GM19463 (cell line): Measurements from ENCODE around the gene ARHGEF25.
"Not testable (repeated sequence)": the region's sequence is repeated elsewhere in the genome, so short reads cannot be mapped to it uniquely, and the experiment has no call there.

Source experiments
- ATAC-seq: cut with Tn5 transposase; IDR thresholded peaks from one replicate; pipeline ENCODE4 v1.9.1; 2021; ENCODE audit warnings: mild to moderate bottlenecking, moderate library complexity; ENCODE audit not compliant: unreplicated experiment

ARHGEF25 gene

DNA sequence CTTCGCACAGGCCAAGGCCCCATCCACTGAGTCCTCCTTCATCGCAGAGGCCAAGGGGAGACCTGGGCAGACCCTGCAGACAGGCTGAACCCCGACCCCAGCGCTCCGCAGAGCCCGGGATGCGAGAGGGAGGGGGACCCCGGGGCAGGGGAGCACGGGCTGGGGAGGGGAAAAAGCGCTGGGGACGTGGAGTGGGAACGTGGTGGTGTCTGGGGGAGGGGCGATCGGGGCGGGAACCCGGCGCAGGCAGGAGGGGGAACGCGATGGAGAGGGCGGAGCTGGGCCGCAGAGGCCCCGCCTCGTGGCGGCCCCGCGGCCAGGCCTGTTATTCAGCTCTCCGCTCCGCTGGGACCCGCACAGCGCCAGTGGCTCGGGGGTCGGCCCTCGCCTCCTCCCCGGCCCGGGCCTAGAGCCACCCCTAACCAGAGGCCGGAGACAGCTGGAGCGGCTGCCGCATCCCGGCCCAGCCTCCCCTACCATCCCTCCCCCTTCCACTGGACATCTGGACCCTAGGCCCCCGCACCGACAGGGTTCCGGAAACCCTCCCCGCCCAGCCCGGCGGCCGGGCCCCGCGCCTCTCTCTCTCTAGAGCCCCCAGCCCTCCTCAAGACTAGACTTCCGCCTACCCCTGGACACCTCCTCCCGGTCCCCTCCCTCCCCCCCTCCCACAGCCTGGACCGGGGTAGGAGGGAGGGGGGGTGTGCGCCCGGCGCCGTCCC is at the start of gene ARHGEF25:
TSS of gene ARHGEF25 (plus strand) at position 328 of the 719 bp plus-strand sequence. CDS start 460 bp downstream, outside the sequence.
- no peak for ATAC-seq

GRCh38 chr12:57563358-57563757 is 47.9 kb upstream of the ARHGEF25 start:
- no peak for ATAC-seq

GRCh38 chr12:57564178-57564740 is 47.0 kb upstream of the ARHGEF25 start:
- no peak for ATAC-seq

DNA sequence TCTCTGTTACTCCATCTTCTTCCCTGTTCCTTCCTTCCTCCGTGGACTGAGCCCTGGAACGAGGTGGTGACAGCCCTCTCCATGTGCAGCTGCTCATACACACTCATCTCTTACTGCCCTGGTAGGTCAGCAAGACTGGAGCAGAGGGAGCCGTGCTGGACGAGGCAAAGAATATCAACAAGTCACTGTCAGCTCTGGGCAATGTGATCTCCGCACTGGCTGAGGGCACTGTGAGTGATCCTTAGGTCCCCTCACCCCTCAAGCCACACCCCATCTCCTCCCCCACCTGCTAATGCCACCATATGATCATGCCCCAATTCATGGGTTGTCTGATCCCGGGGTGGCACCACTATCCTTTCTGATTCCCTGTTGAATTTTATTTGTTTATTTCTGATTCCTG is 42.4 kb upstream of the ARHGEF25 start:
- no peak for ATAC-seq

GRCh38 chr12:57569858-57570257 is 41.4 kb upstream of the ARHGEF25 start:
- ATAC-seq: no peak

DNA sequence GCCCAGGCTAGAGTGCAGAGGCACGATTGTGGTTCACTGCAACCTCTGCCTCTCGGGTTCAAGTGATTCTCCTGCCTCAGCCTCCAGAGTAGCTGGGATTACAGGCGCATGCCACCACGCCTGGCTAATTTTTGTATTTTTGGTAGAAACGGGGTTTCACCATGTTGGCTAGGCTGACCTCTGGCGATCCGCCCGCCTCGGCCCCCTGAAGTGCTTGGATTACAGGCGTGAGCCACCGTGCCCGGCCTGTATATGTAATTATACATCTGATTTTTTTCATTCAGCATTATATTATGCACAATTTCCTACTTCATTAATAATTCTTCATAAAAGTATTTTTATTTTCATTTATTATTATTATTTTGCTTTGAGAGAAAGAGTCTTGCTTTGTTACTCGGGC is 40.8 kb upstream of the ARHGEF25 start:
- not testable (repeated sequence) for ATAC-seq

DNA sequence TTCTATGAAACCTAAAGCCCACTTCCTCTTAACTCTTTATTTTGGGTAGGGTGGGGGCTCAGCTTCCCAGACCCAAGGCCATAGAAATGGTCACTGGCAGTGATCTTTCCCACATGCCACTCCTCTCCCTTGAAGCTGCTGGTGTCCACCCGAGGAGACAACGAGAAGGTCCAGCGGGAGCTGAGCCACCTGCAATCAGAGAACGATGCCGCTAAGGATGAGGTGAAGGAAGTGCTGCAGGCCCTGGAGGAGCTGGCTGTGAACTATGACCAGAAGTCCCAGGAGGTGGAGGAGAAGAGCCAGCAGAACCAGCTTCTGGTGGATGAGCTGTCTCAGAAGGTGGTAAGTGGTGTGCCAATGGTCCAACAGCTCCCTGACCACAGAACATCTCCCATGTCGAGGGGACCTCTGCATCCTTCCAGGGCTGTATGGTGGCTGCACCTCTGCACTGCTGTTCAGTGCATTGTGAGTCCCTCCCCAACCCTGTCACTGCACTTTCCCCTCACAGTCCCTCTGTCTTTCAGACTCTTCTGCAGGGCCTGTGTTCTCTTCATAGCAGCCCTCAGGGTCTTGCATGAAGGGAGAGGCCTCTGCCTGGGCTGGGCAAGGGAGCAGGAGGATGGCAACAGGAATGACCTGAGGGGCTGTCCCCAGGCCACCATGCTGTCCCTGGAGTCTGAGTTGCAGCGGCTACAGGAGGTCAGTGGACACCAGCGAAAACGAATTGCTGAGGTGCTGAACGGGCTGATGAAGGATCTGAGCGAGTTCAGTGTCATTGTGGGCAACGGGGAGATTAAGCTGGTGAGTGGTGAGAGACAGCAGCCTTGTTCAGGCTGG is 39.1 kb upstream of the ARHGEF25 start:
- no peak for ATAC-seq

- no peak for ATAC-seq
Measured at GRCh38 chr12:57574795-57575194, 36.4 kb upstream of the ARHGEF25 start.

DNA sequence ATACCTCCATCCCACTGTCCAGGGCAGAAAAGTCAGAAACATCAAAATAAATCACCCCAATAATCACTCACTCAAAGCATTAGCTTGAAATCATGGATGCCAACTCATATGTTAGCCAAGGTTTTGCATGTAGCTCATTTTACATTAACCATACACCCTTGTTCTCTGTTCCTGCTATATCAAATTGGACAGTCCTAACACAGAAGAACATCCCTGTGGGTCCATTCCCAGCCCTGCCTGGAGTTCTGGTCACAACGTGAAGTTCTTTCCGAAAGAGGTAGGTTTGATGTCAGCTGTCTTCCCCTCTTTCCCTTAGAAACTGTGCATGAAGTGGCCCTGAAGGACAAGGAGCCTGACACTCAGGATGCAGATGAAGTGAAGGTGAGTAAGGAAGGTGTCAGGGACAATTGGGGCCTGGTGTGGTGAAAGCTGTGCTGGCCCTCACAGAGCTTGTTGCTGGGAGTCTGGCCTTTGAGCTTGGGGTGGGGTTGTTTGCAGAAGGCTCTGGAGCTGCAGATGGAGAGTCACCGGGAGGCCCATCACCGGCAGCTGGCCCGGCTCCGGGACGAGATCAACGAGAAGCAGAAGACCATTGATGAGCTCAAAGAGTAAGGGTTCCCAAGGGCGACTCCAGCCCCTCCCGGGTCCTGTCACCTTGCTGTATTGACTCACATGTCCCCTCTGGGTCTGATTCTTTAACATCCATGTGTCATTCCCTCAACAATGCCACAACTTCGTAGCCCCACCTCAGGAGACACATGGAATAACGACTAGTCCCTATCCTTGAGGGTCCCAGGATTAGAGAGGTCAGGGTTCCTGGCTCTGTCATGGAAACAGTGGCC is 35.2 kb upstream of the ARHGEF25 start:
- no peak for ATAC-seq

DNA sequence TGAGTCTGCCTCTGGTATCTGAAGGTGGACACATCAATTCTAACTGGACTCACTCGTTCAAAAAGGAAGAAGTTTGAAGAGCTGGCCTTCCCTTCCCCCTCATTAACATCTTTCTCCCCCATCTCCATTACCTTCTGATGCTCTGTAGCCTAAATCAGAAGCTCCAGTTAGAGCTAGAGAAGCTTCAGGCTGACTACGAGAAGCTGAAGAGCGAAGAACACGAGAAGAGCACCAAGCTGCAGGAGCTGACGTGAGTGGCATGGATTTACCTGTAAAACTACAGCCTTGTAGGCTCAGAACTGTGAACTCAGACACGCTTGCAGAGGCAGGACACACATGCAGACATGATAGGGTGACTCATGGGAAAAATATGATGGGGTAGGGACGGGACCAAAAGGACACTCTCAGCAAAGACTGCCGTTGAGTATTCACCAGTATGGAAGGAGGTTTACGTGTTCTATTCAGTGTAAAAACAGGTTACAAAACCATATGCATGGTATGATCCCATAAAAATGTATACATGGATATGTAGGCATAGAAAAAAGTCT is 34.5 kb upstream of the ARHGEF25 start:
- no peak for ATAC-seq

GRCh38 chr12:57577981-57578758 is 33.1 kb upstream of the ARHGEF25 start:
- ATAC-seq: no peak

GRCh38 chr12:57579011-57579410 is 32.2 kb upstream of the ARHGEF25 start:
- ATAC-seq: no peak

DNA sequence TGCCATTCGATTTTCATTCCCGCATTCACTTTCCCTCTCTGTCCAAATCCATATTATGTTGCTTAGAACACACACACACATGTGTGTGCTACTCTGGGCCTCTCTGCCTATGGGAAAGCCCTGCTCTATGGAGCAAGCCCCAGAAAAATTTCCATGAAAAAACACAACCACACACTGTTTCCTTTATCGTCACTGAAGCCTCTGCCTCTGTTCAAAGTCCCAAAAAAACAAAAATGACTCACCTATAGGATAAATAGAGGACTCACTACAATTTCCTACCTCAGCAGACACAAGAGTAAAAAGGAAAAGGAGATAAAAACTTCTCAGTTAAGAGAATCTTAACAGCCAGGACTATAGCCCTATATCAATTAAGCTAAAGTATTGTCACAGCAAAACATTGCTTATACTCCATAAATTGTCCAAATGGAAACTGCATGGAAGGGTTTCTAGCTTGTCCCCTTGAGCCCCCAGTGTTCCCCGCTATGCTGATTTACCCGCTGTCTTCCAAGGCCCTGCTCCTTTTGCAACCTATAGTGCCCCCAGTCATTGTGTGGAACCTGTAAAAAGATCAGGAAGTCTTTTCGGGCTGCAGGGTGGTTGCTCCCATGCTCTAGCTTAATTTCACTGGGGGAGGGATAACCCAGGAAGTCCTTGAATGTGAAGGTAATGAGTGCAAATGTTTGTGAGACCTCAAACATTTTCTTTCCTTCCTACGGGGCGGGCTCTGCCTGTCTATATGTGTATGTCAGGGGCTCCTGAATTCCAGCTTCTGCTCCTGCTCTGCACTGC is 31.4 kb upstream of the ARHGEF25 start:
- no peak for ATAC-seq

DNA sequence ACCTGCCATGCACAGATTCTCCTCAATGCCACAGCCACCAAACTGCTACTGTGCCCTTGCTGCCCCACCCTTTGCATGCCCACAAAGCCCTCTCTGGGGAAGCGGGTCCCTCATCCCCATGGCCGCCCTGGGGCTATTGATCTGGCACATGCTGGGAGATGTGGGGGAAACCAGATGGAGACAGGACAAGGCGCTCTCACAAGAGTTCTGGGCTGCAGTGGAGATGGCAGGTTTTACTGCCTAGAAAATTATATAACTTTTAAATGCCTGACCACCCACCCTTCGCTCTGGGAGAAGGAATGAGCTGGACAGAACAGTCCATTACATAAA is 30.8 kb upstream of the ARHGEF25 start:
- no peak for ATAC-seq

DNA sequence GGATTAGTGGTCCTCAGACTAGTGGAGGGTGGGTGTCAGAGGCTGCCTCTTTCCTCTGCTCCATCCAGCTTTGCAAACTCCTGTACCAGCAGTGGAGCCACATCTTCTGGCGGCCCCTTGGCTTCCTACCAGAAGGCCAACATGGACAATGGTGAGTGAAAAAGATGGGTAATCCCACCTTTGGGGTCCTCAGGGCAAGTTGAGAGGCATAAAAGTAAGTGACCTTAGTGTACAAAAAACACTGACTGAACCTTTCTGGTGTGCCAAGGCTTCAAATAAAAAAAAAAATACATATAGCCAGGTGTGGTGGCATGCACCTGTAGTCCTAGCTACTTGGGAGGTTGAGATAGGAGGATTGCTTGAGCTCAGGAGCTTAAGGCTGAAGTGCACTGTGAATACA is 29.4 kb upstream of the ARHGEF25 start:
- no peak for ATAC-seq

DNA sequence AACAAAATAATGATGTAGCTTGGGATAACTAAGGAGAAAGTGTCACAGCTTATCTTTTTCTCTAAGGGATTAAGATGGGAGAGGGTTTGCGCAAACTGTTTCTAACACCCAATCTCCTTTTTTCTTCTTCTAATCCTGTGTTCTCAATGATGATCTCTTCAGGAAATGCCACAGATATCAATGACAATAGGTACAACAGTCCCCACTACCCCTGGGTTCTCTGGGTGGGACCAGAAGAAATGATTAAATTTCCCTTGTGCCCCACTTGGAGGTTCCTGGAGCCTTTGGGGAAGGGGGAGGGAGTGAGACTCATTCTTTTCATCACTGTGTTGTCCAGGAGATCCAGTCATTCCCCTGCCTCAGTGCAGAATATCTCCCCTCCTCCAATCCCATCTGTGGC is 28.8 kb upstream of the ARHGEF25 start:
- no peak for ATAC-seq

DNA sequence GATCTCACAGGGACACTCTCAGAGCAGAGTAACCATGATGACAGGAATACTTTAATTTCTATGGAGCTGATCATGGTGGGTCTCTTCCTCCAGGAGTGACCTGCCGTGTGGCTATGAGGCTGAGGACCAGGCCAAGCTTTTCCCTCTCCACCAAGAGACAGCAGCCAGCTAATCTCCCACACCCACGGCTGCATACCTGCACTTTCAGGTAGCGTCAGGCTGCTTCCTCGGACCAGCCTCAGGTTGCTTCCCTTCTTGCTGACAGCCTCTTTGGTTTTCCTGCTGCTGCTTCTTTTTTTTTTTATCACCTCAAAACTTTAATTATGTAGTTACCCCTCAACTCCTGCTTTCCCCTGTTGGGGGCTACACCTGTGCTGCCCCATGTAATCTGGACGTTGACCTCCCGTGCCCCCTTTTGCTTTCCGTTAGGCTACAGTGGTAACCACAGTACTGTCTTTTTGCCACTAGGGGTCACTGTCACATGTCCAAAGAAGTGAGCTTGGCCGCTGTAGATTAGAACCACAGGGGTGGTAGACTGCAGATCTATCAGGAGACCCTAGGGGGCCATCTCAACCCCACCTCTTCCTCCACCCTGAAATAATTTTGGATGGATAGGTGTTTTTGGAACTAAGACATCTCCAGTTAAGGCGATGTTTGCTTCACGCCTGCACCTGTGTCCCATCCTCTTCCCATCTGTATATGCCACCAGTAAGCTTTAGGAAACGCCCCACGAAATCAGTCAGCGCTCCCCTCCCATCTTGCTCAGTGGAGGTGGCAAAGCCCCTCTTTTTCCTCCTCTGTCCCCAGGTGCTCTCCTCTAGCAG is 28.0 kb upstream of the ARHGEF25 start:
- ATAC-seq: peak; percentile 98

- ATAC-seq: no peak
Measured at GRCh38 chr12:57584050-57584449, 27.2 kb upstream of the ARHGEF25 start.
